Gastroesophageal sphincter (tissue), 3 donors: ENCODE data around the gene CLCNKB.

Source experiments
- CTCF ChIP-seq, 4 experiments: fragments of 200-600 bp in 2 of 4; fragments of 450-650 bp in 2 of 4; sonication (generic) in 1 of 4; IDR thresholded peaks; one replicate each; pipeline ENCODE4 v1.5.1; 2017 to 2019; ENCODE audit warnings: antibody characterized with exemption in 4 of 4, mild to moderate bottlenecking in 2 of 4, moderate library complexity in 2 of 4
- POLR2A ChIP-seq, 2 donors: fragments of 450-650 bp; IDR thresholded peaks; one replicate each; pipeline ENCODE4 v1.6.1; 2017; ENCODE audit warnings: antibody characterized with exemption in 2 of 2, mild to moderate bottlenecking in 2 of 2, moderate library complexity in 1 of 2

- TF ChIP-seq CTCF (IDR thresholded peaks at IDR 0.05) (peak in 1 of 4 experiments; percentile 17), POLR2A (IDR thresholded peaks at IDR 0.05) (no peak)
Measured at GRCh38 chr1:16006552-16007485, 36.8 kb upstream of the CLCNKB start.
